HL-60 (cell line): Measurements from ENCODE around the gene EFL1.
A peak's percentile ranks its signal among the peaks of the same experiment; 100 is the strongest.
"Not testable (repeated sequence)": the region's sequence is repeated elsewhere in the genome, so short reads cannot be mapped to it uniquely, and the experiment has no call there.

Source experiments
- DNase-seq, 2 experiments: peaks; one replicate each; pipeline ENCODE4 v3.0.0-alpha.2; 2010 to 2020; ENCODE audit warnings: low read depth in 1 of 2, low spot score in 1 of 2
- H3K27ac ChIP-seq: fragments of 250-450 bp; sonication (Bioruptor Pico); replicated peaks from 2 replicates; pipeline ENCODE4 v1.5.1; 2020; ENCODE audit warnings: mild to moderate bottlenecking, moderate library complexity
- H3K27me3 ChIP-seq: fragments of 250-450 bp; sonication (Bioruptor Pico); 2 replicates; pipeline ENCODE4 v1.5.1; 2021; ENCODE audit warnings: mild to moderate bottlenecking, moderate library complexity; ENCODE audit not compliant: insufficient read depth, poor library complexity, severe bottlenecking
- H3K4me3 ChIP-seq: replicated peaks from 2 replicates; pipeline ENCODE4 v1.5.1; 2011; ENCODE audit warnings: mild to moderate bottlenecking, control low read depth, low read length; ENCODE audit not compliant: insufficient read depth
- CTCF ChIP-seq: IDR thresholded peaks from one replicate; pipeline ENCODE4 v1.5.1; 2011; ENCODE audit warnings: low read length, control low read depth, inconsistent platforms; ENCODE audit not compliant: insufficient read depth
- GABPA ChIP-seq: IDR thresholded peaks from 2 replicates; pipeline ENCODE4 v1.6.1; 2012; ENCODE audit warnings: low read depth
- POLR2AphosphoS5 ChIP-seq: IDR thresholded peaks from 2 replicates; pipeline ENCODE4 v1.6.1; 2012; ENCODE audit warnings: low read depth
- REST ChIP-seq: IDR thresholded peaks from 2 replicates; pipeline ENCODE4 v1.6.1; 2012; ENCODE audit warnings: low read depth; ENCODE audit not compliant: insufficient replicate concordance
- SPI1 ChIP-seq: IDR thresholded peaks from 2 replicates; pipeline ENCODE4 v1.6.1; 2012; ENCODE audit warnings: low read depth, mild to moderate bottlenecking, borderline replicate concordance

Gene EFL1

GRCh38 chr15:82275410-82275809 lies 12.9 kb upstream of the EFL1 start:
- no peak for TF ChIP-seq GABPA
- Histone ChIP-seq H3K27ac (no peak overlapping the region), H3K27me3 (peaks cover 4% of the 10 kb centered on the region), H3K4me3 (no peak overlapping the region)
- no peak for DNase-seq

- Histone ChIP-seq H3K27me3 (peaks cover 4% of the 10 kb centered on the region), H3K27ac (no peak overlapping the region), H3K4me3 (no peak overlapping the region)
- no peak for DNase-seq
- TF ChIP-seq REST (no peak), GABPA (no peak), POLR2AphosphoS5 (no peak), SPI1 (no peak), CTCF (no peak)
These were observed 9.6 kb upstream of the EFL1 start for GRCh38 chr15:82272154-82272553.

- DNase-seq, H3K4me3 ChIP-seq, H3K27ac ChIP-seq, H3K27me3 ChIP-seq: not testable (repeated sequence)
These were observed 5.9 kb upstream of the EFL1 start for GRCh38 chr15:82268454-82268853.

- not testable (repeated sequence) for H3K27me3 ChIP-seq, H3K27ac ChIP-seq, DNase-seq, H3K4me3 ChIP-seq
These were observed 4.6 kb upstream of the EFL1 start for GRCh38 chr15:82267137-82267536.

GRCh38 chr15:82263350-82263749 lies 816 bp upstream of the EFL1 start:
- DNase-seq = no peak
- TF ChIP-seq GABPA (no peak), POLR2AphosphoS5 (no peak), SPI1 (no peak), CTCF (no peak), REST (no peak)
- H3K4me3 ChIP-seq = peak overlapping the region; percentile 92; the same call in 1 of the 2 replicates
- no peak overlapping the region for H3K27ac ChIP-seq
- no peaks in the 10 kb centered on the region for H3K27me3 ChIP-seq
